Natural killer cell (primary cell): ENCODE measurements around the gene CDH18. TPM values are rescaled to one million over a fixed set of nuclear protein-coding genes. Genes with fewer than 3 reads are reported as not detected.

ENCODE experiments used
- ATAC-seq, 3 donors: fragments of 150-1000 bp in 2 of 3; fragments of 200-7000 bp in 1 of 3; cut with Tn5 transposase; 1 replicate in 1 of 3; 2 replicates in 2 of 3; pipeline ENCODE4 v1.10.0; 2021; ENCODE audit warnings: mild to moderate bottlenecking in 2 of 3, moderate library complexity in 2 of 3
- DNase-seq, 2 donors: peaks; one replicate each; pipeline versions ENCODE4 v3.0.0 to v3.0.0-alpha.2; 2013 to 2021; ENCODE audit warnings: mixed read lengths in 1 of 2
- H3K27ac ChIP-seq: one replicate; pipeline ENCODE4 v1.5.1; 2013; ENCODE audit warnings: mild to moderate bottlenecking, low read length
- H3K27me3 ChIP-seq: one replicate; pipeline ENCODE4 v1.6.1; 2013; ENCODE audit warnings: low read length; ENCODE audit not compliant: control insufficient read depth, insufficient read depth
- H3K36me3 ChIP-seq: one replicate; pipeline ENCODE4 v1.6.1; 2013; ENCODE audit warnings: low read length; ENCODE audit not compliant: control insufficient read depth, insufficient read depth
- H3K4me1 ChIP-seq: one replicate; pipeline ENCODE4 v1.6.1; 2013; ENCODE audit warnings: low read length; ENCODE audit not compliant: control insufficient read depth, insufficient read depth
- H3K4me3 ChIP-seq: one replicate; pipeline ENCODE4 v1.5.1; 2013; ENCODE audit warnings: low read length
- H3K9me3 ChIP-seq: one replicate; pipeline ENCODE4 v1.6.1; 2013; ENCODE audit warnings: low read length; ENCODE audit not compliant: control insufficient read depth, insufficient read depth
- H3K27ac Mint-ChIP-seq, 2 donors: one replicate each; pipeline ENCODE4 v1.8.0; 2022; ENCODE audit warnings: mild to moderate bottlenecking in 2 of 2, mixed read lengths in 2 of 2, moderate library complexity in 1 of 2
- H3K27me3 Mint-ChIP-seq, 2 donors: one replicate each; pipeline ENCODE4 v1.8.0; 2022; ENCODE audit warnings: low read depth in 2 of 2, mixed read lengths in 2 of 2
- H3K36me3 Mint-ChIP-seq: one replicate; pipeline ENCODE4 v1.8.0; 2022; ENCODE audit warnings: mixed read lengths
- H3K4me1 Mint-ChIP-seq, 2 donors: one replicate each; pipeline ENCODE4 v1.8.0; 2022; ENCODE audit warnings: mixed read lengths in 2 of 2
- H3K4me3 Mint-ChIP-seq: one replicate; pipeline ENCODE4 v1.8.0; 2022; ENCODE audit warnings: mild to moderate bottlenecking, moderate library complexity, mixed read lengths
- H3K9me3 Mint-ChIP-seq, 2 donors: one replicate each; pipeline ENCODE4 v1.8.0; 2022; ENCODE audit warnings: mixed read lengths in 2 of 2
- WGBS: methylation state at CpG from one replicate; pipeline ENCODE4 v1.1.7; 2013; ENCODE audit warnings: missing lambda C conversion rate; ENCODE audit not compliant: insufficient coverage; 5-methylcytosine and 5-hydroxymethylcytosine counted together
- intact Hi-C: fragments of 100-400 bp; cut with micrococcal nuclease; formaldehyde crosslinking; loops from one replicate; pipeline ENCODE4 v1.14.2; 2022
- total RNA-seq, 4 donors: library from RNA; stranded (reverse); fragments of 120-200 nt in 1 of 4; gene quantifications; one replicate each; pipeline versions ENCODE4 v1.2.3 to v1.2.4, GENCODE V29; 2013 to 2022
- TF ChIP-seq, protein P1 (sequence below): fragments of 200-600 bp; IDR thresholded peaks from one replicate; pipeline ENCODE4 v1.8.0; 2022; ENCODE audit warnings: antibody characterized with exemption

Gene CDH18
- total RNA-seq, 3 donors from 2014 or later (not counting 1 experiment from before 2014, with no cell fraction given) = not detected

DNA sequence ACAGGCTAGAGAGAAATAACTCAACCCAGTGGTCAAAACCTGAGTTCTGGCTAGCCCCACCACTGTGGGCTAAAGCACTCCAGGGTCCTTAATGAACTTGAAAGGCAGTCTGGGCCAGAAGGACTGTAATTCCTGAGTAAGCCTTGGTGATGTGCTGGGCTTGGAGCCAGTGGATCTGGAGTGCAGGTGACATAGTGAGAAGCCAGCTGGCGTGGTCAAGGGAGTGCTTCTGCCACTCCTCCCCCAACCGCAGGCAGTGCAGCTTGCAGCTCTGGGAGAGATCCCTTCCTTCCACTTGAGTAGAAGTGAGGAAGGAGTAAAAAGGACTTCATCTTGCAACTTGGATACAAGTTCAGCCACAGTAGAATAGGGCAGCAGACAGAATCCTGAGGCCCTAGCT, 424.0 kb downstream of the CDH18 start:
- no peaks in the 10 kb centered on the region for H3K4me1 Mint-ChIP-seq

DNA sequence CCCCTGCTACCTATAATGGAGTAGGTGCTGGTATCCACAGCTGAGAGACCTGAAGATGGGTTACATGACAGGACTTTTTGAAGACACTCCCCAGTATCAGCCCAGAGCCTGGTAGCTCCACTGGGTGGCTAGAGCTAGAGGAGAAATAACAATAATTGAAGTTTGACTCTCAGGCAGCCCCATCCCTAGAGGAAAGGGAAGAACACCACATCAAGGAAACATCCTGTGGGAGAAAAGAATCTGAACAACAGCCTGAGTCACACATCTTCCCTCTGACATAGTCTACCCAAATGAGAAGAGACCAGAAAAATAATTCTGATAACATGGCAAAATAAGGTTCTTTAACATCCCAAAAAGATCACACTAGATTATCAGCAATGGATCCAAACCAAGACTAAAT, 432.1 kb downstream of the CDH18 start:
- TF ChIP-seq, protein P1, sequence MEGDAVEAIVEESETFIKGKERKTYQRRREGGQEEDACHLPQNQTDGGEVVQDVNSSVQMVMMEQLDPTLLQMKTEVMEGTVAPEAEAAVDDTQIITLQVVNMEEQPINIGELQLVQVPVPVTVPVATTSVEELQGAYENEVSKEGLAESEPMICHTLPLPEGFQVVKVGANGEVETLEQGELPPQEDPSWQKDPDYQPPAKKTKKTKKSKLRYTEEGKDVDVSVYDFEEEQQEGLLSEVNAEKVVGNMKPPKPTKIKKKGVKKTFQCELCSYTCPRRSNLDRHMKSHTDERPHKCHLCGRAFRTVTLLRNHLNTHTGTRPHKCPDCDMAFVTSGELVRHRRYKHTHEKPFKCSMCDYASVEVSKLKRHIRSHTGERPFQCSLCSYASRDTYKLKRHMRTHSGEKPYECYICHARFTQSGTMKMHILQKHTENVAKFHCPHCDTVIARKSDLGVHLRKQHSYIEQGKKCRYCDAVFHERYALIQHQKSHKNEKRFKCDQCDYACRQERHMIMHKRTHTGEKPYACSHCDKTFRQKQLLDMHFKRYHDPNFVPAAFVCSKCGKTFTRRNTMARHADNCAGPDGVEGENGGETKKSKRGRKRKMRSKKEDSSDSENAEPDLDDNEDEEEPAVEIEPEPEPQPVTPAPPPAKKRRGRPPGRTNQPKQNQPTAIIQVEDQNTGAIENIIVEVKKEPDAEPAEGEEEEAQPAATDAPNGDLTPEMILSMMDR = no peak
- H3K27ac Mint-ChIP-seq = no peak overlapping the region
- no peaks in the 10 kb centered on the region for H3K27me3 Mint-ChIP-seq
- H3K4me3 Mint-ChIP-seq = no peak overlapping the region
- H3K36me3 ChIP-seq = no peaks in the 10 kb centered on the region
- no peaks in the 10 kb centered on the region for H3K4me1 Mint-ChIP-seq
- intact Hi-C loops = no loop called here
- peaks cover 9% of the 10 kb centered on the region for H3K36me3 Mint-ChIP-seq
- H3K9me3 ChIP-seq = peaks cover 11% of the 10 kb centered on the region
- H3K4me3 ChIP-seq = no peak overlapping the region
- H3K27me3 ChIP-seq = no peaks in the 10 kb centered on the region
- peaks cover 8 to 31% of the 10 kb centered on the region in 2 donors for H3K9me3 Mint-ChIP-seq
- no peak for ATAC-seq
- H3K4me1 ChIP-seq = no peaks in the 10 kb centered on the region
- DNase-seq = no peak
- no peak overlapping the region for H3K27ac ChIP-seq

More for the DNA sequence above, 424.0 kb downstream of the CDH18 start:
- H3K27ac Mint-ChIP-seq = no peak overlapping the region
- H3K9me3 Mint-ChIP-seq = peaks cover 16 to 36% of the 10 kb centered on the region in 2 donors
- intact Hi-C loops = no loop called here
- ATAC-seq (no peak), DNase-seq (no peak)
- Histone ChIP-seq H3K27me3 (no peaks in the 10 kb centered on the region), H3K36me3 (no peaks in the 10 kb centered on the region), H3K9me3 (peaks cover 13% of the 10 kb centered on the region), H3K4me3 (no peak overlapping the region), H3K4me1 (no peaks in the 10 kb centered on the region), H3K27ac (no peak overlapping the region)
- TF ChIP-seq, protein P1 = no peak
- H3K4me3 Mint-ChIP-seq = no peak overlapping the region
- 92% methylated on average over 2 of the region's 2 CpGs for WGBS
- H3K36me3 Mint-ChIP-seq = peaks cover 6% of the 10 kb centered on the region
- no peaks in the 10 kb centered on the region for H3K27me3 Mint-ChIP-seq

- no peak for DNase-seq
- no peaks in the 10 kb centered on the region for H3K36me3 ChIP-seq
- no peaks in the 10 kb centered on the region for H3K27me3 ChIP-seq
- H3K27me3 Mint-ChIP-seq = no peaks in the 10 kb centered on the region
- no peaks in the 10 kb centered on the region for H3K4me1 Mint-ChIP-seq
- ATAC-seq = no peak
- 93% methylated on average over 3 of the region's 3 CpGs for whole genome bisulfite sequencing
- no peak overlapping the region for H3K27ac Mint-ChIP-seq
- peaks cover 9% of the 10 kb centered on the region for H3K36me3 Mint-ChIP-seq
- H3K4me3 Mint-ChIP-seq = no peak overlapping the region
- peaks cover 8 to 30% of the 10 kb centered on the region in 2 donors for H3K9me3 Mint-ChIP-seq
- peaks cover 11% of the 10 kb centered on the region for H3K9me3 ChIP-seq
- no peak overlapping the region for H3K4me3 ChIP-seq
- TF ChIP-seq, protein P1 = no peak
- intact Hi-C loops = no loop called here
- H3K4me1 ChIP-seq = no peaks in the 10 kb centered on the region
- H3K27ac ChIP-seq = no peak overlapping the region
These were observed 432.6 kb downstream of the CDH18 start for GRCh38 chr5:19555436-19555835.

GRCh38 chr5:19554524-19554923, 433.5 kb downstream of the CDH18 start:
- no peak for DNase-seq
- TF ChIP-seq, protein P1 = no peak
- ATAC-seq = no peak
- Histone ChIP-seq H3K4me3 (no peak overlapping the region), H3K27ac (no peak overlapping the region), H3K36me3 (no peaks in the 10 kb centered on the region), H3K4me1 (no peaks in the 10 kb centered on the region), H3K27me3 (no peaks in the 10 kb centered on the region), H3K9me3 (peaks cover 11% of the 10 kb centered on the region)
- no peak overlapping the region for H3K27ac Mint-ChIP-seq
- H3K4me1 Mint-ChIP-seq = no peaks in the 10 kb centered on the region
- H3K36me3 Mint-ChIP-seq = peaks cover 9% of the 10 kb centered on the region
- H3K9me3 Mint-ChIP-seq = peaks cover 8 to 27% of the 10 kb centered on the region in 2 donors
- no CpG with 5 or more reads among the region's 1 CpG for WGBS
- intact Hi-C loops = no loop called here
- no peaks in the 10 kb centered on the region for H3K27me3 Mint-ChIP-seq
- H3K4me3 Mint-ChIP-seq = no peak overlapping the region
